Endodermal cell (in vitro differentiated cells): ENCODE results near the gene KDM2A. TPM values are rescaled to one million over a fixed set of nuclear protein-coding genes. Genes with fewer than 3 reads are reported as not detected.
A peak's percentile ranks its signal among the peaks of the same experiment; 100 is the strongest.

Source experiments
- DNase-seq: peaks from one replicate; pipeline ENCODE4 v3.0.0-alpha.2; 2017
- H3K27ac ChIP-seq: 2 replicates; pipeline ENCODE4 v1.5.1; 2013; ENCODE audit warnings: mild to moderate bottlenecking, low read depth, low read length, moderate library complexity
- H3K27me3 ChIP-seq: 2 replicates; pipeline ENCODE4 v1.6.1; 2013; ENCODE audit warnings: mild to moderate bottlenecking, low read length, moderate library complexity; ENCODE audit not compliant: insufficient read depth, control insufficient read depth, poor library complexity, severe bottlenecking
- H3K36me3 ChIP-seq: 2 replicates; pipeline ENCODE4 v1.7.0; 2013; ENCODE audit warnings: mild to moderate bottlenecking, low read length, moderate library complexity; ENCODE audit not compliant: control insufficient read depth, insufficient read depth
- H3K4me1 ChIP-seq: one replicate; pipeline ENCODE4 v1.7.0; 2013; ENCODE audit warnings: low read length; ENCODE audit not compliant: control insufficient read depth, insufficient read depth
- H3K4me3 ChIP-seq: 2 replicates; pipeline ENCODE4 v1.5.1; 2013; ENCODE audit warnings: mild to moderate bottlenecking, low read length, moderate library complexity
- H3K9ac ChIP-seq: 2 replicates; pipeline ENCODE4 v1.6.1; 2013; ENCODE audit warnings: mild to moderate bottlenecking, low read length, moderate library complexity; ENCODE audit not compliant: poor library complexity, severe bottlenecking; ENCODE audit errors: extremely low read depth
- H3K9me3 ChIP-seq: 2 replicates; pipeline ENCODE4 v1.6.1; 2013; ENCODE audit warnings: mild to moderate bottlenecking, low read length, moderate library complexity; ENCODE audit not compliant: control insufficient read depth
- H3K27ac Mint-ChIP-seq: 2 replicates; pipeline ENCODE4 v1.8.0; 2020; ENCODE audit warnings: mixed read lengths
- H3K27me3 Mint-ChIP-seq: 2 replicates; pipeline ENCODE4 v1.8.0; 2021; ENCODE audit warnings: mild to moderate bottlenecking, mixed read lengths; ENCODE audit not compliant: insufficient read depth
- H3K36me3 Mint-ChIP-seq: 2 replicates; pipeline ENCODE4 v1.8.0; 2020; ENCODE audit warnings: low read depth, mixed read lengths
- H3K4me1 Mint-ChIP-seq: 2 replicates; pipeline ENCODE4 v1.8.0; 2020; ENCODE audit warnings: mixed read lengths
- H3K4me3 Mint-ChIP-seq: 2 replicates; pipeline ENCODE4 v1.8.0; 2020; ENCODE audit warnings: mild to moderate bottlenecking, moderate library complexity, mixed read lengths
- H3K9me3 Mint-ChIP-seq: 2 replicates; pipeline ENCODE4 v1.8.0; 2020; ENCODE audit warnings: mild to moderate bottlenecking, mixed read lengths
- WGBS, 2 experiments: methylation state at CpG; one replicate each; pipeline versions ENCODE4 v1.1.5 to v1.1.7; 2013; ENCODE audit warnings: missing lambda C conversion rate in 2 of 2, mixed read lengths in 1 of 2; ENCODE audit not compliant: insufficient coverage in 1 of 2, insufficient read length in 1 of 2; 5-methylcytosine and 5-hydroxymethylcytosine counted together
- long read RNA-seq, 4 experiments: library from polyadenylated mRNA in 2 of 4; library from RNA in 1 of 4; library from capped mRNA in 1 of 4; stranded (forward) in 3 of 4; unstranded in 1 of 4; transcript quantifications; one replicate each; pipeline ENCODE4 v2.0.0, GENCODE V29; 2020 to 2021; ENCODE audit warnings: inconsistent platforms in 1 of 4
- polyA plus RNA-seq, 2 experiments: library from polyadenylated mRNA; stranded (reverse); fragments of 50-300 nt; gene quantifications; one replicate each; pipeline ENCODE4 v1.2.3, GENCODE V29; 2013
- total RNA-seq, 2 donors: library from RNA; stranded (reverse); fragmentation: NEBNext Ultra II Directional in 1 of 2; extraction: Animal tissue kit (Norgen Biotek cat#: 25700) in 1 of 2; gene quantifications; 2 replicates in 1 of 2; 3 replicates in 1 of 2; pipeline ENCODE4 v1.2.1, GENCODE V29; 2021
- TF ChIP-seq, protein P1 (sequence below): fragments of 200-600 bp; sonication (generic); conservative IDR thresholded peaks from 2 replicates; pipeline ENCODE4 v1.5.0; 2021; ENCODE audit warnings: antibody characterized with exemption, mild to moderate bottlenecking

KDM2A gene
- 10 to 100 TPM; 59.4 to 75.4 TPM for total RNA-seq
- polyA plus RNA-seq (2013, experiment 1 of 2): 36.5 TPM
- polyA plus RNA-seq (2013, experiment 2 of 2): 34.6 TPM
- long read RNA-seq, experiment 1, partial matches to known transcripts: 2 of 8 reads
- long read RNA-seq, experiment 1, other reads (novel, unspliced or antisense): 6 of 8 reads
- long read RNA-seq, experiment 2, full-length matches to known transcripts: 10 of 35 reads
- long read RNA-seq, experiment 2, partial matches to known transcripts: 11 of 35 reads
- long read RNA-seq, experiment 2, other reads (novel, unspliced or antisense): 14 of 35 reads
- long read RNA-seq, experiment 3, transcript KDM2A-212 (10 exons, 3,651 nt): major isoform, 7 of 25 reads
- long read RNA-seq, experiment 3, partial matches to known transcripts: 7 of 25 reads
- long read RNA-seq, experiment 3, other reads (novel, unspliced or antisense): 11 of 25 reads
- long read RNA-seq, experiment 4, partial matches to known transcripts: 0 of 1 reads
- long read RNA-seq, experiment 4, other reads (novel, unspliced or antisense): 1 of 1 reads

DNA sequence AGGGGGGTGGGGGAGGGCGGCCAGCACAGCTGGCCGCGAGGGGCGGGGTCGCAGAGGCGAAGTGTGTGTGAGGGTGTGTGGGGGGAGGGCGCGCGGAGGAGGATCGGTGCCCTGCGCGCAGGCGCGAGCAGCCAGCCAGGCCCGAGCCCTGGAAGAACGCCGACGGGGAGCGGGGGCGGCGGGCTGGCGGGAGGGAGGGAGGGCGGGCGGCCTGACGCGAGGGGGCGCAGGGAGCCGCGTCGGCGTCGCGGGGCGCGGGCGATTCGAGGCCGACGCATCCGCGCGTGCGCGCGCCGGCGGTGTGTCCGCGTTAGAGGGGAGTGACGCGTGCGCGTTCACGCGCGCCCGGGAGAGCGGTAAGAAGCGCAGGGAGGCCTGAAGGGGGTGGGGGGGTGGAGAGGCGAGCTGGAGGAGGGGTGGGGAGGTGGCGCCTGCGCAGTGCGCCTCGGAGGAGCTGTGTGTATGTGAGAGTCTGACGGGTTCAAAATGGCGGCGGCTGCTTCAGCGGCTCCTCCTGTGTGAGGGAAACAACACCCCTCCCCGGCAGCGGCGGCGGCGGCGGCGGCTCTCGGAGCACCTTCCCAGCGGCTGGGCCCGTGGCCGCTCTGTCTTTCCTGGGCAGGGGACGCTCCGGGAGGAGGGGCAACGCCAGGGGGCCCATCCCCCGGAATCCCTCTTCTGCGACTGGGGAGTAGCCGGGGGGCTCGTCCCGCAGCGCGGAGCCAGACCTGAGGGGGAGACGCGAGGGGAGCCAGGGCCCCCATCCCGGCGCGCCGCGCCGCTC, at the start of gene KDM2A:
KDM2A (plus strand) TSS at position 463 of the 784 bp plus-strand sequence. CDS start 2,054 bp downstream, outside the sequence.
- 0 to 2% methylated on average over 7 to 86 of the region's 97 CpGs for WGBS, 2 experiments
- Mint-ChIP-seq H3K9me3 (no peaks in the 10 kb centered on the region), H3K27ac (peak within 1 kb of the TSS; percentile 86), H3K36me3 (peaks cover 9% of the 10 kb centered on the region), H3K4me3 (peak within 1 kb of the TSS; percentile 99), H3K4me1 (peaks cover 18% of the 10 kb centered on the region), H3K27me3 (no peaks in the 10 kb centered on the region)
- Histone ChIP-seq H3K36me3 (peaks cover 14% of the 10 kb centered on the region), H3K9me3 (no peaks in the 10 kb centered on the region), H3K4me1 (peaks cover 5% of the 10 kb centered on the region), H3K9ac (peak within 1 kb of the TSS; percentile 78), H3K4me3 (peak within 1 kb of the TSS; percentile 99), H3K27me3 (no peaks in the 10 kb centered on the region), H3K27ac (peak within 1 kb of the TSS; percentile 81)
- peak; percentile 99 for DNase-seq
- TF ChIP-seq, protein P1, sequence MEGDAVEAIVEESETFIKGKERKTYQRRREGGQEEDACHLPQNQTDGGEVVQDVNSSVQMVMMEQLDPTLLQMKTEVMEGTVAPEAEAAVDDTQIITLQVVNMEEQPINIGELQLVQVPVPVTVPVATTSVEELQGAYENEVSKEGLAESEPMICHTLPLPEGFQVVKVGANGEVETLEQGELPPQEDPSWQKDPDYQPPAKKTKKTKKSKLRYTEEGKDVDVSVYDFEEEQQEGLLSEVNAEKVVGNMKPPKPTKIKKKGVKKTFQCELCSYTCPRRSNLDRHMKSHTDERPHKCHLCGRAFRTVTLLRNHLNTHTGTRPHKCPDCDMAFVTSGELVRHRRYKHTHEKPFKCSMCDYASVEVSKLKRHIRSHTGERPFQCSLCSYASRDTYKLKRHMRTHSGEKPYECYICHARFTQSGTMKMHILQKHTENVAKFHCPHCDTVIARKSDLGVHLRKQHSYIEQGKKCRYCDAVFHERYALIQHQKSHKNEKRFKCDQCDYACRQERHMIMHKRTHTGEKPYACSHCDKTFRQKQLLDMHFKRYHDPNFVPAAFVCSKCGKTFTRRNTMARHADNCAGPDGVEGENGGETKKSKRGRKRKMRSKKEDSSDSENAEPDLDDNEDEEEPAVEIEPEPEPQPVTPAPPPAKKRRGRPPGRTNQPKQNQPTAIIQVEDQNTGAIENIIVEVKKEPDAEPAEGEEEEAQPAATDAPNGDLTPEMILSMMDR: peak; percentile 58

- no peaks in the 10 kb centered on the region for H3K9me3 ChIP-seq
- H3K27ac Mint-ChIP-seq: no peak overlapping the region
- no peaks in the 10 kb centered on the region for H3K36me3 ChIP-seq
- H3K4me3 Mint-ChIP-seq: peak overlapping the region; percentile 49
- WGBS, 2 experiments: 66 to 78% methylated on average over 48 to 53 of the region's 53 CpGs
- H3K9ac ChIP-seq: no peak overlapping the region
- H3K36me3 Mint-ChIP-seq: peaks cover 6% of the 10 kb centered on the region
- peaks cover 3% of the 10 kb centered on the region for H3K27me3 Mint-ChIP-seq
- H3K27me3 ChIP-seq: no peaks in the 10 kb centered on the region
- H3K4me1 ChIP-seq: no peaks in the 10 kb centered on the region
- peak; percentile 97 for DNase-seq
- no peaks in the 10 kb centered on the region for H3K9me3 Mint-ChIP-seq
- TF ChIP-seq, protein P1: peak; percentile 97
- H3K4me3 ChIP-seq: no peak overlapping the region
- no peaks in the 10 kb centered on the region for H3K4me1 Mint-ChIP-seq
- H3K27ac ChIP-seq: no peak overlapping the region
These were observed 47.4 kb upstream of the KDM2A start for GRCh38 chr11:67071420-67072284.

- WGBS, 2 experiments: 90 to 91% methylated on average over 8 to 11 of the region's 11 CpGs
- Histone ChIP-seq H3K9ac (no peak overlapping the region), H3K4me1 (no peaks in the 10 kb centered on the region), H3K4me3 (no peak overlapping the region), H3K36me3 (no peaks in the 10 kb centered on the region), H3K9me3 (no peaks in the 10 kb centered on the region), H3K27me3 (no peaks in the 10 kb centered on the region), H3K27ac (no peak overlapping the region)
- H3K27me3 Mint-ChIP-seq: peaks cover 3% of the 10 kb centered on the region
- H3K4me1 Mint-ChIP-seq: no peaks in the 10 kb centered on the region
- no peaks in the 10 kb centered on the region for H3K9me3 Mint-ChIP-seq
- DNase-seq: no peak
- peaks cover 2% of the 10 kb centered on the region for H3K36me3 Mint-ChIP-seq
- H3K4me3 Mint-ChIP-seq: no peak overlapping the region
- no peak overlapping the region for H3K27ac Mint-ChIP-seq
- TF ChIP-seq, protein P1: no peak
These were observed 46.8 kb upstream of the KDM2A start for GRCh38 chr11:67072295-67072694.
